Left ventricle myocardium inferior (tissue), 1 donor: ENCODE data around the gene PEX1. TPM values are rescaled to one million over a fixed set of nuclear protein-coding genes. Genes with fewer than 3 reads are reported as not detected.

Source experiments
- DNase-seq: peaks from one replicate; pipeline ENCODE4 v3.0.0-alpha.2; 2020
- H3K27ac ChIP-seq: fragments of 200-600 bp; replicated peaks from 2 replicates; pipeline ENCODE4 v1.8.0; 2021
- H3K27me3 ChIP-seq: fragments of 200-600 bp; 2 replicates; pipeline ENCODE4 v1.8.0; 2021; ENCODE audit warnings: low read depth
- H3K36me3 ChIP-seq: fragments of 200-600 bp; 2 replicates; pipeline ENCODE4 v1.8.0; 2021
- H3K4me1 ChIP-seq: fragments of 200-600 bp; 2 replicates; pipeline ENCODE4 v1.8.0; 2021
- H3K4me3 ChIP-seq: fragments of 200-600 bp; 2 replicates; pipeline ENCODE4 v1.8.0; 2021; ENCODE audit warnings: mild to moderate bottlenecking, moderate library complexity
- H3K9me3 ChIP-seq: fragments of 200-600 bp; replicated peaks from 2 replicates; pipeline ENCODE4 v1.8.0; 2021
- CTCF ChIP-seq: fragments of 200-600 bp; IDR thresholded peaks from 2 replicates; pipeline ENCODE4 v1.8.0; 2021; ENCODE audit warnings: antibody characterized with exemption, mild to moderate bottlenecking, borderline replicate concordance
- intact Hi-C: fragments of 100-400 bp; cut with micrococcal nuclease; formaldehyde crosslinking; loops from one replicate; pipeline ENCODE4 v1.11.0; 2022
- long read RNA-seq: library from polyadenylated mRNA; unstranded; transcript quantifications from one replicate; pipeline ENCODE4 v2.0.0, GENCODE V29; 2021
- total RNA-seq: library from RNA; stranded (reverse); fragmentation: NEBNext Ultra II Directional; extraction: Animal tissue kit (Norgen Biotek cat#: 25700); gene quantifications from one replicate; pipeline ENCODE4 v1.2.1, GENCODE V29; 2021
- donor health status: DM: no; HTN: yes; CAD: no; lungs with severe emphysema.

PEX1 gene
- total RNA-seq = 13.8 TPM
- long read RNA-seq, full-length matches to known transcripts = 38 of 50 reads
- long read RNA-seq, partial matches to known transcripts = 4 of 50 reads
- long read RNA-seq, other reads (novel, unspliced or antisense) = 8 of 50 reads

DNA sequence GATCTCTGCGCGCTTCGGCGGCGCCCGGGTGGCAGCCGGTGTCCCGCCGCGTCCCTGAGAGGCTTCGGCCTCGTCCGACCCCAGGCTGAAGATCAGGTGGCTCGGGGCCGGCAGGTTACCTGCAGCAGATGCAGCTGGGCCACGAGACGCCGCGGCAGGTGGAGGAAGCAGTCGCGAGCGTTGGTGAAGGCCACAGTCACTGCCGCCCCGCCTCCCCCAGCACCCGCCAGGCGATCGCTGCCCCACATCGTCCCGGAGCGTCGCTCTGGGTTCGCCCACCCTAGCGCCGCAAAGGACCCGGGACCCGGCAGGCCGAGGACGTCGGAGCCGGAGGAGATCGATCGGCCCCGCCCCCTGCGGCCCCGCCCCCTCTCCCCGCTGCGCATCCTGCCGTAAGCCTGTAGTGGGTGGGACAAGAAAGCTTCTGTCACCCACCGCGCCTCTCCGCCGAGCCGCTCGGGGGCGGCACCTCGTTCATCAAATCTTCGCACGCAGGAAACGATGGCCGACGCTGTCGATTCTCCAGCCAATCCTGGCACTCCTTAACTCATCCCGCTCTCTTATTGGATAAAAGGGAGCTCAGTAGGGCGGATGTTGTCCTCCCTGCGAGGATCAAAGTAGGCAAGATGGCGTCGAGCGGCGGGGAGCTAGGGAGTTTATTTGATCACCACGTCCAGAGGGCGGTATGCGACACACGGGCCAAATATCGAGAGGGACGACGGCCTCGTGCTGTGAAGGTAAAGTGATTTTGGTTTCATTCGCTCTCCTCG, at the start of gene PEX1, which contains the start of gene RBM48:
PEX1 (minus strand) TSS at position 333 of the 770 bp plus-strand sequence; CDS start at position 248, 85 bp downstream.
RBM48 (plus strand) TSS at position 608 of the 770 bp plus-strand sequence; CDS start at position 627, 19 bp downstream.
- Histone ChIP-seq H3K4me3 (peak within 1 kb of the TSS; percentile 86), H3K27ac (peak within 1 kb of the TSS; percentile 90)
- intact Hi-C loops = no loop called here

DNA sequence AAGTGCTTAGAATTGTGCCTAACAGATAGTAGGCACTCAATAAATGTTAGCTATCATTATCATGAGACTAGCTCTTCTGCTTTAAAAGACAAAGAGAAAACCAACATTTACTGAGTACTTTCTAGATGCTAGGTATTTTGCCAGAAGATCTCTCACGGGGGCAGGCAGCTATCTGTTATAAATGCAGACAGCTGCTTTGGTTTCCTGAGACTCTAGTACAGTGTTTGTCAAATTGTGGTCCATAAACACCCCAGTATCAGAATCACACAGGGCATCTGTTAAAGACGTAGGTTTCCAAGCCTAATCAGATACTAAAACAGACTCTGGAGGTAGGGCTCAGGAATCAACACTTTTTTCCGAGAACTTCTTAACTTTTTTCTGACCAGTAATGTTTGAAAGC, 48.0 kb upstream of the PEX1 start:
- no peak for TF ChIP-seq CTCF
- Histone ChIP-seq H3K27me3 (no peaks in the 10 kb centered on the region), H3K36me3 (peaks cover 95% of the 10 kb centered on the region), H3K9me3 (no peaks in the 10 kb centered on the region), H3K4me1 (no peaks in the 10 kb centered on the region), H3K4me3 (no peak overlapping the region), H3K27ac (no peak overlapping the region)
- DNase-seq = no peak
- intact Hi-C loops = no loop called here

More for the DNA sequence above, at the start of gene PEX1, which contains the start of gene RBM48:
- Histone ChIP-seq H3K4me1 (peaks cover 51% of the 10 kb centered on the region), H3K9me3 (no peaks in the 10 kb centered on the region), H3K27me3 (no peaks in the 10 kb centered on the region), H3K36me3 (peaks cover 38% of the 10 kb centered on the region)
- DNase-seq = peak; percentile 96
- peak; percentile 56 for TF ChIP-seq CTCF

DNA sequence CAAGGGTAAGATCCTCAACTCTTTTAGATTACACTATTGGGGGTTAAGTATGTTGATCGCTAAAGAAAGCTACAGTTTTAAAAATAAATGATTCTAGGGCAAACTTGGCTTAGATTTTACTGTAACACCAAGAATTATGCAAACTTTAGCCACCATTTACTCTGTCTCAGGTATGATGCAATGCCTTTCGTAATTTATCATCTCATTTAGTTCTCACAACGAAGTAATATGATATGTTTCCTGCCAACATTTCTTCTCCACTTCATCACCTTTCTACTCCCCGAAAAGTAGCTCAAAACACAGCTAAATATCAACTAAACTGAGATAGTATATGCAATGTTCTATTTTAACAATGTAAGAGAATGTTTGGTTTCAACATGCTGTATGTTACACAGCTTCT, 40.8 kb upstream of the PEX1 start:
- Histone ChIP-seq H3K27me3 (no peaks in the 10 kb centered on the region), H3K36me3 (peaks cover 93% of the 10 kb centered on the region), H3K4me3 (no peak overlapping the region), H3K27ac (no peak overlapping the region), H3K4me1 (no peaks in the 10 kb centered on the region), H3K9me3 (no peaks in the 10 kb centered on the region)
- TF ChIP-seq CTCF = no peak
- DNase-seq = no peak
- intact Hi-C loops = no loop called here

DNA sequence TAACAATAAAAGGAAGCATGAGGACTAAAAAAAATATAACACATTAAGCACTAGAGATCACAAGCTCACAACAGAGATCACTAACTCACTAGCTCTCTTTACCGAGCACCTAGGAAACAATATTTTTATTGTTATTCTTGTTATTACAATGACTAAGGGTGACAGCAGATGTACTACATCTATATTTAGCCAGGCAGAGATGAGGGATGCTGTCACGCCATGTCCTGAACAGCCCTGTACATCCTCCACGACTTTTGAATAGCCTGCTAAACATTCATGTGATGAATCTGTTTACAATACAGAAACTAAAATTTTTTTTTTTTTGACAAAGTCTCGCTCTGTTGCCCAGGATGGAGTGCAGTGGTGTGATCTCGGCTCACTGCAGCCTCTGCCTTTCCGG, 39.1 kb upstream of the PEX1 start:
- TF ChIP-seq CTCF = no peak
- Histone ChIP-seq H3K27me3 (no peaks in the 10 kb centered on the region), H3K36me3 (peaks cover 92% of the 10 kb centered on the region), H3K4me1 (no peaks in the 10 kb centered on the region), H3K4me3 (no peak overlapping the region), H3K27ac (no peak overlapping the region), H3K9me3 (no peaks in the 10 kb centered on the region)
- DNase-seq = no peak
- intact Hi-C loops = no loop called here

GRCh38 chr7:92563345-92563744, 35.0 kb upstream of the PEX1 start:
- Histone ChIP-seq H3K27me3 (no peaks in the 10 kb centered on the region), H3K36me3 (peaks cover 69% of the 10 kb centered on the region), H3K27ac (no peak overlapping the region), H3K4me1 (peaks cover 7% of the 10 kb centered on the region), H3K9me3 (no peaks in the 10 kb centered on the region), H3K4me3 (no peak overlapping the region)
- intact Hi-C loops = no loop called here
- no peak for DNase-seq
- TF ChIP-seq CTCF = no peak
